Liver (tissue), 9 donors: Measurements from ENCODE around the gene HNMT. TPM values are rescaled to one million over a fixed set of nuclear protein-coding genes. Genes with fewer than 3 reads are reported as not detected.

ENCODE experiments used
- DNase-seq: peaks from one replicate; pipeline ENCODE4 v3.0.0-alpha.2; 2017; ENCODE audit warnings: low spot score
- H3K27ac ChIP-seq, 2 donors: one replicate each; pipeline ENCODE4 v1.7.0; 2013; ENCODE audit warnings: inconsistent platforms in 2 of 2, low read length in 2 of 2, control low read depth in 1 of 2, low read depth in 1 of 2, mild to moderate bottlenecking in 1 of 2
- H3K27me3 ChIP-seq, 4 donors: one replicate each; pipeline versions ENCODE4 v1.6.1 to v1.7.0; 2013; ENCODE audit warnings: low read length in 3 of 4, inconsistent platforms in 1 of 4, mild to moderate bottlenecking in 1 of 4, moderate library complexity in 1 of 4; ENCODE audit not compliant: control insufficient read depth in 4 of 4, insufficient read depth in 4 of 4
- H3K36me3 ChIP-seq, 4 donors: one replicate each; pipeline versions ENCODE4 v1.6.1 to v1.7.0; 2013; ENCODE audit warnings: low read length in 3 of 4, mild to moderate bottlenecking in 3 of 4, low read depth in 1 of 4, moderate library complexity in 1 of 4; ENCODE audit not compliant: control insufficient read depth in 4 of 4, insufficient read depth in 3 of 4
- H3K4me1 ChIP-seq, 4 donors: one replicate each; pipeline versions ENCODE4 v1.6.1 to v1.7.0; 2013; ENCODE audit warnings: low read length in 3 of 4, mild to moderate bottlenecking in 3 of 4, moderate library complexity in 1 of 4; ENCODE audit not compliant: control insufficient read depth in 4 of 4, insufficient read depth in 4 of 4
- H3K4me3 ChIP-seq, 3 donors: one replicate each; pipeline versions ENCODE4 v1.6.1 to v1.7.0; 2013; ENCODE audit warnings: low read length in 3 of 3, control low read depth in 1 of 3, low read depth in 1 of 3, mild to moderate bottlenecking in 1 of 3
- H3K9ac ChIP-seq, 2 donors: one replicate each; pipeline ENCODE4 v1.7.0; 2013; ENCODE audit warnings: low read length in 2 of 2, mild to moderate bottlenecking in 2 of 2, moderate library complexity in 2 of 2, control low read depth in 1 of 2, low read depth in 1 of 2
- H3K9me3 ChIP-seq, 4 donors: one replicate each; pipeline versions ENCODE4 v1.6.1 to v1.7.0; 2013; ENCODE audit warnings: low read length in 3 of 4; ENCODE audit not compliant: control insufficient read depth in 4 of 4
- CTCF ChIP-seq: fragments of 150-350 bp; IDR thresholded peaks from 2 replicates; pipeline ENCODE4 v1.5.1; 2017; ENCODE audit warnings: improper control_type of control experiment, low read depth, low read length; ENCODE audit not compliant: missing input control
- EGR1 ChIP-seq, 2 donors: IDR thresholded peaks; 2 replicates each; pipeline ENCODE4 v1.6.1; 2016 to 2018; ENCODE audit warnings: antibody characterized with exemption in 2 of 2, low read depth in 2 of 2
- FOXA1 ChIP-seq: IDR thresholded peaks from 2 replicates; pipeline ENCODE4 v1.6.1; 2016; ENCODE audit warnings: antibody characterized with exemption
- GABPA ChIP-seq, 2 donors: IDR thresholded peaks in 1 of 2; conservative IDR thresholded peaks in 1 of 2; 2 replicates each; pipeline ENCODE4 v1.6.1; 2016; ENCODE audit warnings: antibody characterized with exemption in 2 of 2, mild to moderate bottlenecking in 1 of 2, moderate library complexity in 1 of 2
- JUND ChIP-seq, 2 donors: IDR thresholded peaks; 2 replicates each; pipeline ENCODE4 v1.6.1; 2016; ENCODE audit warnings: antibody characterized with exemption in 2 of 2
- MAX ChIP-seq: IDR thresholded peaks from 2 replicates; pipeline ENCODE4 v1.6.1; 2016; ENCODE audit warnings: antibody characterized with exemption
- NR2F2 ChIP-seq: IDR thresholded peaks from 2 replicates; pipeline ENCODE4 v1.6.1; 2016; ENCODE audit warnings: antibody characterized with exemption
- REST ChIP-seq: IDR thresholded peaks from 2 replicates; pipeline ENCODE4 v1.6.1; 2016; ENCODE audit warnings: antibody characterized with exemption, mild to moderate bottlenecking
- RXRA ChIP-seq, 2 donors: IDR thresholded peaks; 2 replicates each; pipeline ENCODE4 v1.6.1; 2017 to 2018; ENCODE audit warnings: antibody characterized with exemption in 2 of 2, mild to moderate bottlenecking in 1 of 2
- TAF1 ChIP-seq: conservative IDR thresholded peaks from 2 replicates; pipeline ENCODE4 v1.6.1; 2016; ENCODE audit warnings: antibody characterized with exemption, mild to moderate bottlenecking
- YY1 ChIP-seq: IDR thresholded peaks from 2 replicates; pipeline ENCODE4 v1.6.1; 2016; ENCODE audit warnings: antibody characterized with exemption, mild to moderate bottlenecking
- ZBTB33 ChIP-seq: IDR thresholded peaks from 2 replicates; pipeline ENCODE4 v1.6.1; 2016; ENCODE audit warnings: antibody characterized with exemption
- WGBS: extraction: QIAGEN DNeasy Blood & Tissue Kit; methylation state at CpG from one replicate; pipeline ENCODE4 v1.1.7; 2013; 5-methylcytosine and 5-hydroxymethylcytosine counted together
- polyA plus RNA-seq, 2 donors: library from polyadenylated mRNA; stranded (reverse) in 1 of 2; unstranded in 1 of 2; fragments of 200-250 nt in 1 of 2; fragments of >200 nt in 1 of 2; fragmentation: Nextera tagmentation in 1 of 2; extraction: Ambion mirVana in 1 of 2; gene quantifications; one replicate each; pipeline versions ENCODE4 v1.2.1 to v1.2.3, GENCODE V29; 2013 to 2015
- total RNA-seq, 2 donors: library from RNA; depleted of rRNA; stranded (reverse); fragments of >200 nt; gene quantifications; one replicate each; pipeline ENCODE4 v1.2.3, GENCODE V29; 2014
- donor health status: healthy.
- donor health status: healthy.
- donor health status: healthy.
- donor health status: healthy.
- donor health status: healthy.

HNMT gene
- total and polyA plus RNA-seq, 4 donors, result 44.4 to 103 (median 78.5) TPM

GRCh38 chr2:138029276-138029675 is 65.0 kb downstream of the HNMT start:
- H3K27me3 ChIP-seq, result no peaks in the 10 kb centered on the region
- no peak overlapping the region for H3K27ac ChIP-seq
- no peaks in the 10 kb centered on the region for H3K36me3 ChIP-seq
- no peak for DNase-seq
- TF ChIP-seq NR2F2, result no peak
- no peaks in the 10 kb centered on the region for H3K9me3 ChIP-seq
- H3K4me1 ChIP-seq, result peaks cover 0 to 1% (median 0%) of the 10 kb centered on the region in 4 donors
- H3K4me3 ChIP-seq, result no peak overlapping the region
- H3K9ac ChIP-seq, result no peak overlapping the region

- Histone ChIP-seq H3K9me3 (no peaks in the 10 kb centered on the region), H3K4me1 (peaks cover 0 to 1% (median 0%) of the 10 kb centered on the region in 4 donors), H3K27ac (no peak overlapping the region), H3K4me3 (no peak overlapping the region), H3K36me3 (no peaks in the 10 kb centered on the region), H3K9ac (no peak overlapping the region), H3K27me3 (no peaks in the 10 kb centered on the region)
- no peak for TF ChIP-seq NR2F2
- no peak for TF ChIP-seq EGR1 (IDR thresholded peaks at IDR 0.05; ENCODE audit: low read depth in 2 of 2)
- TF ChIP-seq CTCF, result no peak
- TF ChIP-seq YY1, result no peak
- no peak for TF ChIP-seq JUND (IDR thresholded peaks at IDR 0.05)
- TF ChIP-seq ZBTB33, result no peak
- TF ChIP-seq MAX, result no peak
- no peak for TF ChIP-seq GABPA (IDR thresholded peaks at IDR 0.05 in 1 of 2, conservative IDR thresholded peaks at IDR 0.05 in 1 of 2)
- TF ChIP-seq FOXA1, result no peak
- no peak for TF ChIP-seq TAF1
- TF ChIP-seq REST, result no peak
- TF ChIP-seq RXRA (IDR thresholded peaks at IDR 0.05), result no peak
- DNase-seq, result no peak
- 90% methylated on average over 3 of the region's 3 CpGs for WGBS
Observed at GRCh38 chr2:138030459-138030858, 66.2 kb downstream of the HNMT start.
